ENCODE results near the gene PTPN5.
A peak's percentile ranks its signal among the peaks of the same experiment; 100 is the strongest.
"Not testable (repeated sequence)": the region's sequence is repeated elsewhere in the genome, so short reads cannot be mapped to it uniquely, and the experiment has no call there.

PTPN5 gene

GRCh38 chr11:18791207-18791968 is at the start of gene PTPN5:
Gene PTPN5, minus strand, starts transcription at chr11:18791798. Its CDS starts 19,840 bp downstream, at chr11:18771958.
- DNase-seq, result peak; percentile 7

GRCh38 chr11:18836417-18836816 is 44.8 kb upstream of the PTPN5 start:
- no peak for DNase-seq

GRCh38 chr11:18834754-18835466 is 43.3 kb upstream of the PTPN5 start:
- DNase-seq, result no peak

GRCh38 chr11:18820160-18820559 is 28.6 kb upstream of the PTPN5 start:
- DNase-seq, result not testable (repeated sequence)

- DNase-seq, result no peak
These were observed 12.8 kb upstream of the PTPN5 start for GRCh38 chr11:18804199-18804999.

- DNase-seq, result peak; percentile 65
These were observed 11.0 kb upstream of the PTPN5 start for GRCh38 chr11:18802381-18803257.

GRCh38 chr11:18798799-18799469 is 7.3 kb upstream of the PTPN5 start:
- no peak for DNase-seq

- no peak for DNase-seq
These were observed 3.4 kb upstream of the PTPN5 start for GRCh38 chr11:18794956-18795355.

- DNase-seq, result no peak
These were observed 1.2 kb upstream of the PTPN5 start for GRCh38 chr11:18792827-18793226.

GRCh38 chr11:18791969-18792628 is 501 bp upstream of the PTPN5 start:
- DNase-seq, result no peak

GRCh38 chr11:18790883-18791206 is 753 bp downstream of the PTPN5 start:
- no peak for DNase-seq

- no peak for DNase-seq
These were observed 1.7 kb downstream of the PTPN5 start for GRCh38 chr11:18789942-18790341.

- peak; percentile 28 for DNase-seq
These were observed 6.2 kb downstream of the PTPN5 start for GRCh38 chr11:18785411-18785810.

GRCh38 chr11:18780896-18781295 is 10.7 kb downstream of the PTPN5 start:
- DNase-seq, result no peak

GRCh38 chr11:18780329-18780728 is 11.3 kb downstream of the PTPN5 start:
- DNase-seq, result no peak

GRCh38 chr11:18778468-18778867 is 13.1 kb downstream of the PTPN5 start:
- DNase-seq, result no peak

GRCh38 chr11:18776324-18776723 is 15.3 kb downstream of the PTPN5 start:
- no peak for DNase-seq

GRCh38 chr11:18775492-18776292 is 15.9 kb downstream of the PTPN5 start:
- DNase-seq, result peak; percentile 42

- DNase-seq, result no peak
These were observed 16.8 kb downstream of the PTPN5 start for GRCh38 chr11:18774801-18775200.

GRCh38 chr11:18773681-18774080 is 17.9 kb downstream of the PTPN5 start:
- DNase-seq, result no peak

- DNase-seq, result no peak
These were observed 18.5 kb downstream of the PTPN5 start for GRCh38 chr11:18773104-18773503.

Data from fibroblast of skin of right biceps (primary cell).